GM23248 (cell line): ENCODE measurements around the gene ZBTB9.

Source experiments
- EZH2 ChIP-seq: fragments of 200-600 bp; sonication (generic); IDR thresholded peaks from 2 replicates; pipeline ENCODE4 v1.6.1; 2018; ENCODE audit warnings: antibody characterized with exemption, mild to moderate bottlenecking; ENCODE audit not compliant: insufficient read depth, poor library complexity, severe bottlenecking
- EZH2phosphoT487 ChIP-seq: fragments of 200-600 bp; sonication (generic); IDR thresholded peaks from 2 replicates; pipeline ENCODE4 v1.6.1; 2018; ENCODE audit warnings: antibody characterized with exemption, moderate library complexity, mild to moderate bottlenecking, low read depth; ENCODE audit not compliant: insufficient read depth

DNA sequence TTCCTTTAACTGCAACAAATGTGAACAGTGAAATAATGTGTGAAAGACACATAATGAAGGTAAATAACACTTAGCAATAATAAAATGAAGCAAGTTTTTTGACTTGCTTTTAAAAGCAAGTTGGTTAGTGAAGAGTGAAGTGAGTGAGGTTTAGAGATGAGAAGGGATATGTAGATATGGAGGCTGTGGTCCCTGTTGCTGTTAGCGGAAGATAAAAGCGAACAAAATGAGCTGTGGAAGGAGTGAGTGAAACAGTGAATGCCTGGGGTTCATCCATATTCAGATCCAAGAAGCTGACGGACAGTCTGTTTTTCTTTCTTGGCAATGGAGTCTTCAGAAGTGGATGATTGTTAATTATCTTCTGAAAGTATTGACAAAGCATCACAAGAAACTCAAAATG lies 23.5 kb downstream of the ZBTB9 start:
- TF ChIP-seq EZH2phosphoT487, result no peak
- TF ChIP-seq EZH2, result no peak
